HG03442 (cell line): ENCODE data around the gene KIF4A.
"Not testable (repeated sequence)": the region's sequence is repeated elsewhere in the genome, so short reads cannot be mapped to it uniquely, and the experiment has no call there.

ENCODE experiments used
- ATAC-seq: cut with Tn5 transposase; IDR thresholded peaks from one replicate; pipeline ENCODE4 v1.9.1; 2021; ENCODE audit warnings: mild to moderate bottlenecking, moderate library complexity; ENCODE audit not compliant: unreplicated experiment

The KIF4A gene

GRCh38 chrX:70280573-70280972, 9.3 kb upstream of the KIF4A start:
- no peak for ATAC-seq

GRCh38 chrX:70281951-70282350, 8.0 kb upstream of the KIF4A start, which contains the start of gene RAB41:
RAB41 (plus strand) TSS chrX:70282172; CDS start chrX:70282218, 46 bp downstream.
- no peak for ATAC-seq

- no peak for ATAC-seq
Measured at GRCh38 chrX:70289168-70289792, 624 bp upstream of the KIF4A start.

- ATAC-seq: no peak
Measured at GRCh38 chrX:70292788-70293187, 2.9 kb downstream of the KIF4A start.

GRCh38 chrX:70293621-70294020, 3.7 kb downstream of the KIF4A start:
- ATAC-seq: no peak

GRCh38 chrX:70301716-70302115, 11.8 kb downstream of the KIF4A start:
- ATAC-seq: no peak

- ATAC-seq: no peak
Measured at GRCh38 chrX:70313503-70313902, 23.6 kb downstream of the KIF4A start.

- no peak for ATAC-seq
Measured at GRCh38 chrX:70322784-70323183, 32.9 kb downstream of the KIF4A start.

- not testable (repeated sequence) for ATAC-seq
Measured at GRCh38 chrX:70323628-70324027, 33.7 kb downstream of the KIF4A start.

- ATAC-seq: no peak
Measured at GRCh38 chrX:70324326-70324725, 34.4 kb downstream of the KIF4A start.

- ATAC-seq: no peak
Measured at GRCh38 chrX:70331161-70331560, 41.3 kb downstream of the KIF4A start.

- ATAC-seq: no peak
Measured at GRCh38 chrX:70332600-70332999, 42.7 kb downstream of the KIF4A start.

- ATAC-seq: peak; percentile 100
Measured at GRCh38 chrX:70336767-70337166, 46.9 kb downstream of the KIF4A start.

- ATAC-seq: no peak
Measured at GRCh38 chrX:70338290-70338689, 48.4 kb downstream of the KIF4A start.

GRCh38 chrX:70343435-70343834, 53.5 kb downstream of the KIF4A start:
- ATAC-seq: no peak

GRCh38 chrX:70346418-70347070, 56.6 kb downstream of the KIF4A start:
- no peak for ATAC-seq

- not testable (repeated sequence) for ATAC-seq
Measured at GRCh38 chrX:70348825-70349224, 58.9 kb downstream of the KIF4A start.

- ATAC-seq: not testable (repeated sequence)
Measured at GRCh38 chrX:70349367-70350125, 59.6 kb downstream of the KIF4A start.

- ATAC-seq: no peak
Measured at GRCh38 chrX:70352496-70352895, 62.6 kb downstream of the KIF4A start.

GRCh38 chrX:70353514-70353913, 63.6 kb downstream of the KIF4A start:
- ATAC-seq: no peak

- no peak for ATAC-seq
Measured at GRCh38 chrX:70354716-70355115, 64.8 kb downstream of the KIF4A start.

GRCh38 chrX:70359458-70359857, 69.6 kb downstream of the KIF4A start:
- ATAC-seq: no peak
